ENCODE results near the gene BCL2L11.

- TF ChIP-seq CTCF (IDR thresholded peaks at IDR 0.05) = no peak
- TF ChIP-seq POLR2A (IDR thresholded peaks at IDR 0.05) = no peak
Measured at GRCh38 chr2:111176388-111176787, 55.7 kb downstream of the BCL2L11 start.

Data from ovary (tissue), 3 donors.